HG03354 (cell line): Measurements from ENCODE around the gene ZNF616.

Experiments used
- ATAC-seq: cut with Tn5 transposase; IDR thresholded peaks from one replicate; pipeline ENCODE4 v1.9.1; 2021; ENCODE audit warnings: mild to moderate bottlenecking; ENCODE audit not compliant: unreplicated experiment, poor library complexity, severe bottlenecking

The ZNF616 gene

GRCh38 chr19:52139252-52140031 lies at the start of gene ZNF616:
Gene ZNF616, minus strand, starts transcription at chr19:52139938. Its CDS starts 9,426 bp downstream, at chr19:52130512.
- peak; percentile 65 for ATAC-seq

GRCh38 chr19:52188822-52189734 lies 49.3 kb upstream of the ZNF616 start:
- peak; percentile 9 for ATAC-seq

- ATAC-seq = no peak
Measured at GRCh38 chr19:52187407-52187806, 47.7 kb upstream of the ZNF616 start.

GRCh38 chr19:52176574-52176973 lies 36.8 kb upstream of the ZNF616 start:
- ATAC-seq = no peak

- no peak for ATAC-seq
Measured at GRCh38 chr19:52172347-52172746, 32.6 kb upstream of the ZNF616 start.

- peak; percentile 86 for ATAC-seq
Measured at GRCh38 chr19:52171321-52172169, 31.8 kb upstream of the ZNF616 start, which contains the start of gene ZNF836. Gene ZNF836, minus strand, starts transcription at chr19:52171621. Its CDS starts 3,549 bp downstream, at chr19:52168072.

- ATAC-seq = peak; percentile 34
Measured at GRCh38 chr19:52170863-52171320, 31.2 kb upstream of the ZNF616 start.

- no peak for ATAC-seq
Measured at GRCh38 chr19:52170304-52170703, 30.6 kb upstream of the ZNF616 start.

GRCh38 chr19:52155596-52156359 lies 16.0 kb upstream of the ZNF616 start:
- ATAC-seq = no peak

- no peak for ATAC-seq
Measured at GRCh38 chr19:52148256-52148655, 8.5 kb upstream of the ZNF616 start.

- ATAC-seq = no peak
Measured at GRCh38 chr19:52142001-52142595, 2.4 kb upstream of the ZNF616 start.

GRCh38 chr19:52141203-52141602 lies 1.5 kb upstream of the ZNF616 start:
- no peak for ATAC-seq

- peak; percentile 92 for ATAC-seq
Measured at GRCh38 chr19:52140032-52140710, 433 bp upstream of the ZNF616 start.

- ATAC-seq = no peak
Measured at GRCh38 chr19:52138983-52139251, 821 bp downstream of the ZNF616 start.

- no peak for ATAC-seq
Measured at GRCh38 chr19:52138278-52138982, 1.3 kb downstream of the ZNF616 start.

GRCh38 chr19:52120286-52120685 lies 19.5 kb downstream of the ZNF616 start:
- ATAC-seq = no peak

GRCh38 chr19:52115526-52116053 lies 24.1 kb downstream of the ZNF616 start:
- no peak for ATAC-seq
